Measurements from ENCODE around the gene KCNK5.

GRCh38 chr6:39177130-39177529, 52.1 kb downstream of the KCNK5 start:
- TF ChIP-seq POLR2A (IDR thresholded peaks at IDR 0.05; ENCODE audit: low read length) (no peak), GATA1 (IDR thresholded peaks at IDR 0.05; ENCODE audit: low read depth, low read length) (no peak)

Data from erythroblast (primary cell).